GM18505 (cell line): ENCODE results near the gene VOPP1.
A peak's percentile ranks its signal among the peaks of the same experiment; 100 is the strongest.

Experiments
- ATAC-seq: cut with Tn5 transposase; IDR thresholded peaks from one replicate; pipeline ENCODE4 v1.9.1; 2021; ENCODE audit not compliant: unreplicated experiment
- POLR2A ChIP-seq: IDR thresholded peaks from 4 replicates; pipeline ENCODE4 v1.6.1; 2011; ENCODE audit warnings: borderline replicate concordance; ENCODE audit not compliant: insufficient read depth, insufficient read length; ENCODE audit errors: extremely low read depth

Gene VOPP1

GRCh38 chr7:55449205-55449991 is 122.9 kb downstream of the VOPP1 start:
- no peak for TF ChIP-seq POLR2A
- ATAC-seq: no peak

- no peak for ATAC-seq
- TF ChIP-seq POLR2A: no peak
These were observed 123.8 kb downstream of the VOPP1 start for GRCh38 chr7:55448526-55448925.

GRCh38 chr7:55444786-55445185 is 127.5 kb downstream of the VOPP1 start:
- no peak for TF ChIP-seq POLR2A
- ATAC-seq: no peak

GRCh38 chr7:55441774-55442522 is 130.4 kb downstream of the VOPP1 start:
- ATAC-seq: no peak
- TF ChIP-seq POLR2A: no peak

- ATAC-seq: no peak
- no peak for TF ChIP-seq POLR2A
These were observed 131.3 kb downstream of the VOPP1 start for GRCh38 chr7:55441002-55441401.

- TF ChIP-seq POLR2A: peak; percentile 24
- no peak for ATAC-seq
These were observed 132.1 kb downstream of the VOPP1 start for GRCh38 chr7:55440040-55440690.

- no peak for ATAC-seq
- TF ChIP-seq POLR2A: no peak
These were observed 132.7 kb downstream of the VOPP1 start for GRCh38 chr7:55439627-55440026.

- TF ChIP-seq POLR2A: no peak
- ATAC-seq: no peak
These were observed 133.4 kb downstream of the VOPP1 start for GRCh38 chr7:55438757-55439525.

- TF ChIP-seq POLR2A: no peak
- no peak for ATAC-seq
These were observed 134.1 kb downstream of the VOPP1 start for GRCh38 chr7:55438085-55438756.

GRCh38 chr7:55437375-55437774 is 134.9 kb downstream of the VOPP1 start:
- ATAC-seq: no peak
- TF ChIP-seq POLR2A: no peak

- no peak for TF ChIP-seq POLR2A
- no peak for ATAC-seq
These were observed 135.8 kb downstream of the VOPP1 start for GRCh38 chr7:55436457-55436856.

GRCh38 chr7:55435466-55435865 is 136.8 kb downstream of the VOPP1 start:
- TF ChIP-seq POLR2A: no peak
- ATAC-seq: no peak
